Measurements from ENCODE around the gene SOX15.

The SOX15 gene

DNA sequence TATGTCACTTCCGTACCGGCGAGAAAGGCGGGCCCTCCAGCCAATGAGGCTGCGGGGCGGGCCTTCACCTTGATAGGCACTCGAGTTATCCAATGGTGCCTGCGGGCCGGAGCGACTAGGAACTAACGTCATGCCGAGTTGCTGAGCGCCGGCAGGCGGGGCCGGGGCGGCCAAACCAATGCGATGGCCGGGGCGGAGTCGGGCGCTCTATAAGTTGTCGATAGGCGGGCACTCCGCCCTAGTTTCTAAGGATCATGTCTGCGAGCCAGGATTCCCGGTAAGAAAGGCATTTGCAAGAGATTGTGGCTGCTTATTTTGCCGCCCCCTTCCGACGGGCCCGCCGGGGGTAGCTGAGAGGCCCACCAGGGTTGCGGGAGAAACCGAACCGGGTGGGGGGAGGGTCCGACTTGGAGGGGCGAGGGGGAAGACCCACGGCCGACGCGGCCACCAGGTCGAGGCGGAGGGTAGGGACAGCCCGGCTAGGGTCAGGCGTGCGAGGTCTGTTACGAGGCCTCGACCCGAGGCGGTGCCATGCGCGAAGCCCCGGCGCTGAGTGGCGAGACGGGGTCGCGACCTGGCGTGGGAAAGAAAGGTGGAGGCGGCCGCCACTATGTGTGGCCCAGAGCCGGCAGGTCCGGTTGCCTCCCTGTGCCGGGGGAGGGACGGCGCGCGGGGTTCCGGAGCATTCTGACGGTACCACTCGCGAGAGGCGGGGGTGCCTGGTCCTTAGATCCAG lies 17.1 kb downstream of the SOX15 start (continued):
- TF ChIP-seq, protein P1, sequence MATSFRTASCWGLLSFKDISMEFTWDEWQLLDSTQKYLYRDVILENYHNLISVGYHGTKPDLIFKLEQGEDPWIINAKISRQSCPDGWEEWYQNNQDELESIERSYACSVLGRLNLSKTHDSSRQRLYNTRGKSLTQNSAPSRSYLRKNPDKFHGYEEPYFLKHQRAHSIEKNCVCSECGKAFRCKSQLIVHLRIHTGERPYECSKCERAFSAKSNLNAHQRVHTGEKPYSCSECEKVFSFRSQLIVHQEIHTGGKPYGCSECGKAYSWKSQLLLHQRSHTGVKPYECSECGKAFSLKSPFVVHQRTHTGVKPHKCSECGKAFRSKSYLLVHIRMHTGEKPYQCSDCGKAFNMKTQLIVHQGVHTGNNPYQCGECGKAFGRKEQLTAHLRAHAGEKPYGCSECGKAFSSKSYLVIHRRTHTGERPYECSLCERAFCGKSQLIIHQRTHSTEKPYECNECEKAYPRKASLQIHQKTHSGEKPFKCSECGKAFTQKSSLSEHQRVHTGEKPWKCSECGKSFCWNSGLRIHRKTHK (tag by site-specific recombination; IDR thresholded peaks at IDR 0.05): no peak
- TF ChIP-seq ZNF23 (tag by site-specific recombination; IDR thresholded peaks at IDR 0.05; ENCODE audit: borderline replicate concordance) (no peak), ZNF747 (tag by site-specific recombination; IDR thresholded peaks at IDR 0.05) (peak; percentile 70), ZNF404 (tag by site-specific recombination; IDR thresholded peaks at IDR 0.05) (no peak), ZNF221 (tag by site-specific recombination; IDR thresholded peaks at IDR 0.05; ENCODE audit: borderline replicate concordance) (no peak), SETDB1 (IDR thresholded peaks at IDR 0.05; ENCODE audit: insufficient read length, low read length) (no peak), HOXC10 (CRISPR knock-in tag; IDR thresholded peaks at IDR 0.05) (0 out of 2 replicates have a peak, but pooled peaks have one; percentile 37), ZNF571 (tag by site-specific recombination; IDR thresholded peaks at IDR 0.05) (no peak), ZNF391 (tag by site-specific recombination; IDR thresholded peaks at IDR 0.05; ENCODE audit: borderline replicate concordance, low read depth) (peak; percentile 23; the same call in 1 of the 2 replicates), ZFP69B (tag by site-specific recombination; IDR thresholded peaks at IDR 0.05) (no peak), ZBTB17 (tag by site-specific recombination; IDR thresholded peaks at IDR 0.05) (no peak), REPIN1 (tag by site-specific recombination; IDR thresholded peaks at IDR 0.05; ENCODE audit: low read depth) (0 out of 2 replicates have a peak, but pooled peaks have one; percentile 40), MEIS1 (CRISPR knock-in tag; IDR thresholded peaks at IDR 0.05; ENCODE audit: borderline replicate concordance) (peak; percentile 38; the same call in 1 of the 2 replicates), ZNF214 (tag by site-specific recombination; IDR thresholded peaks at IDR 0.05; ENCODE audit: borderline replicate concordance) (no peak), RBAK (tag by site-specific recombination; IDR thresholded peaks at IDR 0.05) (no peak), ZXDB (tag by site-specific recombination; IDR thresholded peaks at IDR 0.05) (0 out of 2 replicates have a peak, but pooled peaks have one; percentile 57), GLI2 (tag by site-specific recombination; IDR thresholded peaks at IDR 0.05; ENCODE audit: borderline replicate concordance, low read depth) (no peak), ZNF830 (tag by site-specific recombination; IDR thresholded peaks at IDR 0.05; ENCODE audit: low read depth) (no peak), ZNF585B (tag by site-specific recombination; IDR thresholded peaks at IDR 0.05) (peak; percentile 4; the same call in 1 of the 2 replicates)
- TF ChIP-seq, protein P2, sequence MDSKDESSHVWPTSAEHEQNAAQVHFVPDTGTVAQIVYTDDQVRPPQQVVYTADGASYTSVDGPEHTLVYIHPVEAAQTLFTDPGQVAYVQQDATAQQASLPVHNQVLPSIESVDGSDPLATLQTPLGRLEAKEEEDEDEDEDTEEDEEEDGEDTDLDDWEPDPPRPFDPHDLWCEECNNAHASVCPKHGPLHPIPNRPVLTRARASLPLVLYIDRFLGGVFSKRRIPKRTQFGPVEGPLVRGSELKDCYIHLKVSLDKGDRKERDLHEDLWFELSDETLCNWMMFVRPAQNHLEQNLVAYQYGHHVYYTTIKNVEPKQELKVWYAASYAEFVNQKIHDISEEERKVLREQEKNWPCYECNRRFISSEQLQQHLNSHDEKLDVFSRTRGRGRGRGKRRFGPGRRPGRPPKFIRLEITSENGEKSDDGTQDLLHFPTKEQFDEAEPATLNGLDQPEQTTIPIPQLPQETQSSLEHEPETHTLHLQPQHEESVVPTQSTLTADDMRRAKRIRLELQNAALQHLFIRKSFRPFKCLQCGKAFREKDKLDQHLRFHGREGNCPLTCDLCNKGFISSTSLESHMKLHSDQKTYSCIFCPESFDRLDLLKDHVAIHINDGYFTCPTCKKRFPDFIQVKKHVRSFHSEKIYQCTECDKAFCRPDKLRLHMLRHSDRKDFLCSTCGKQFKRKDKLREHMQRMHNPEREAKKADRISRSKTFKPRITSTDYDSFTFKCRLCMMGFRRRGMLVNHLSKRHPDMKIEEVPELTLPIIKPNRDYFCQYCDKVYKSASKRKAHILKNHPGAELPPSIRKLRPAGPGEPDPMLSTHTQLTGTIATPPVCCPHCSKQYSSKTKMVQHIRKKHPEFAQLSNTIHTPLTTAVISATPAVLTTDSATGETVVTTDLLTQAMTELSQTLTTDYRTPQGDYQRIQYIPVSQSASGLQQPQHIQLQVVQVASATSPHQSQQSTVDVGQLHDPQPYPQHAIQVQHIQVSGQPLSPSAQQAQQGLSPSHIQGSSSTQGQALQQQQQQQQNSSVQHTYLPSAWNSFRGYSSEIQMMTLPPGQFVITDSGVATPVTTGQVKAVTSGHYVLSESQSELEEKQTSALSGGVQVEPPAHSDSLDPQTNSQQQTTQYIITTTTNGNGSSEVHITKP (tag by site-specific recombination; IDR thresholded peaks at IDR 0.05): no peak
- TF ChIP-seq, protein P3, sequence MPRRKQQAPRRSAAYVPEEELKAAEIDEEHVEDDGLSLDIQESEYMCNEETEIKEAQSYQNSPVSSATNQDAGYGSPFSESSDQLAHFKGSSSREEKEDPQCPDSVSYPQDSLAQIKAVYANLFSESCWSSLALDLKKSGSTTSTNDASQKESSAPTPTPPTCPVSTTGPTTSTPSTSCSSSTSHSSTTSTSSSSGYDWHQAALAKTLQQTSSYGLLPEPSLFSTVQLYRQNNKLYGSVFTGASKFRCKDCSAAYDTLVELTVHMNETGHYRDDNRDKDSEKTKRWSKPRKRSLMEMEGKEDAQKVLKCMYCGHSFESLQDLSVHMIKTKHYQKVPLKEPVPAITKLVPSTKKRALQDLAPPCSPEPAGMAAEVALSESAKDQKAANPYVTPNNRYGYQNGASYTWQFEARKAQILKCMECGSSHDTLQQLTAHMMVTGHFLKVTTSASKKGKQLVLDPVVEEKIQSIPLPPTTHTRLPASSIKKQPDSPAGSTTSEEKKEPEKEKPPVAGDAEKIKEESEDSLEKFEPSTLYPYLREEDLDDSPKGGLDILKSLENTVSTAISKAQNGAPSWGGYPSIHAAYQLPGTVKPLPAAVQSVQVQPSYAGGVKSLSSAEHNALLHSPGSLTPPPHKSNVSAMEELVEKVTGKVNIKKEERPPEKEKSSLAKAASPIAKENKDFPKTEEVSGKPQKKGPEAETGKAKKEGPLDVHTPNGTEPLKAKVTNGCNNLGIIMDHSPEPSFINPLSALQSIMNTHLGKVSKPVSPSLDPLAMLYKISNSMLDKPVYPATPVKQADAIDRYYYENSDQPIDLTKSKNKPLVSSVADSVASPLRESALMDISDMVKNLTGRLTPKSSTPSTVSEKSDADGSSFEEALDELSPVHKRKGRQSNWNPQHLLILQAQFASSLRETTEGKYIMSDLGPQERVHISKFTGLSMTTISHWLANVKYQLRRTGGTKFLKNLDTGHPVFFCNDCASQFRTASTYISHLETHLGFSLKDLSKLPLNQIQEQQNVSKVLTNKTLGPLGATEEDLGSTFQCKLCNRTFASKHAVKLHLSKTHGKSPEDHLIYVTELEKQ (tag by site-specific recombination; IDR thresholded peaks at IDR 0.05; ENCODE audit: borderline replicate concordance): peak; percentile 51; the same call in 1 of the 2 replicates
- TF ChIP-seq, protein P4, sequence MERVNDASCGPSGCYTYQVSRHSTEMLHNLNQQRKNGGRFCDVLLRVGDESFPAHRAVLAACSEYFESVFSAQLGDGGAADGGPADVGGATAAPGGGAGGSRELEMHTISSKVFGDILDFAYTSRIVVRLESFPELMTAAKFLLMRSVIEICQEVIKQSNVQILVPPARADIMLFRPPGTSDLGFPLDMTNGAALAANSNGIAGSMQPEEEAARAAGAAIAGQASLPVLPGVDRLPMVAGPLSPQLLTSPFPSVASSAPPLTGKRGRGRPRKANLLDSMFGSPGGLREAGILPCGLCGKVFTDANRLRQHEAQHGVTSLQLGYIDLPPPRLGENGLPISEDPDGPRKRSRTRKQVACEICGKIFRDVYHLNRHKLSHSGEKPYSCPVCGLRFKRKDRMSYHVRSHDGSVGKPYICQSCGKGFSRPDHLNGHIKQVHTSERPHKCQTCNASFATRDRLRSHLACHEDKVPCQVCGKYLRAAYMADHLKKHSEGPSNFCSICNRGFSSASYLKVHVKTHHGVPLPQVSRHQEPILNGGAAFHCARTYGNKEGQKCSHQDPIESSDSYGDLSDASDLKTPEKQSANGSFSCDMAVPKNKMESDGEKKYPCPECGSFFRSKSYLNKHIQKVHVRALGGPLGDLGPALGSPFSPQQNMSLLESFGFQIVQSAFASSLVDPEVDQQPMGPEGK (tag by site-specific recombination; IDR thresholded peaks at IDR 0.05): no peak
- TF ChIP-seq, protein P5, sequence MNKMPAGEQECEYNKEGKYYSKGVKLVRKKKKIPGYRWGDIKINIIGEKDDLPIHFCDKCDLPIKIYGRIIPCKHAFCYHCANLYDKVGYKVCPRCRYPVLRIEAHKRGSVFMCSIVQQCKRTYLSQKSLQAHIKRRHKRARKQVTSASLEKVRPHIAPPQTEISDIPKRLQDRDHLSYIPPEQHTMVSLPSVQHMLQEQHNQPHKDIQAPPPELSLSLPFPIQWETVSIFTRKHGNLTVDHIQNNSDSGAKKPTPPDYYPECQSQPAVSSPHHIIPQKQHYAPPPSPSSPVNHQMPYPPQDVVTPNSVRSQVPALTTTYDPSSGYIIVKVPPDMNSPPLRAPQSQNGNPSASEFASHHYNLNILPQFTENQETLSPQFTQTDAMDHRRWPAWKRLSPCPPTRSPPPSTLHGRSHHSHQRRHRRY (tag by site-specific recombination; IDR thresholded peaks at IDR 0.05): no peak; the same call in 1 of the 2 replicates
- TF ChIP-seq, protein P6, sequence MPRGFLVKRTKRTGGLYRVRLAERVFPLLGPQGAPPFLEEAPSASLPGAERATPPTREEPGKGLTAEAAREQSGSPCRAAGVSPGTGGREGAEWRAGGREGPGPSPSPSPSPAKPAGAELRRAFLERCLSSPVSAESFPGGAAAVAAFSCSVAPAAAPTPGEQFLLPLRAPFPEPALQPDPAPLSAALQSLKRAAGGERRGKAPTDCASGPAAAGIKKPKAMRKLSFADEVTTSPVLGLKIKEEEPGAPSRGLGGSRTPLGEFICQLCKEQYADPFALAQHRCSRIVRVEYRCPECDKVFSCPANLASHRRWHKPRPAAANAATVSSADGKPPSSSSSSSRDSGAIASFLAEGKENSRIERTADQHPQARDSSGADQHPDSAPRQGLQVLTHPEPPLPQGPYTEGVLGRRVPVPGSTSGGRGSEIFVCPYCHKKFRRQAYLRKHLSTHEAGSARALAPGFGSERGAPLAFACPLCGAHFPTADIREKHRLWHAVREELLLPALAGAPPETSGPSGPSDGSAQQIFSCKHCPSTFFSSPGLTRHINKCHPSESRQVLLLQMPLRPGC (tag by site-specific recombination; IDR thresholded peaks at IDR 0.05): peak; percentile 41; the same call in 1 of the 2 replicates
